DOHH2 (cell line): ENCODE data around the gene SLC35F2.

Source experiments
- CTCF ChIP-seq: fragments of 200-600 bp; sonication (generic); IDR thresholded peaks from one replicate; pipeline ENCODE4 v1.5.1; 2014; ENCODE audit warnings: antibody characterized with exemption, mild to moderate bottlenecking, low read depth, low read length; ENCODE audit not compliant: poor library complexity, severe bottlenecking
- EZH2phosphoT487 ChIP-seq: fragments of 200-600 bp; sonication (generic); IDR thresholded peaks from 2 replicates; pipeline ENCODE4 v1.6.1; 2017; ENCODE audit warnings: borderline replicate concordance, mild to moderate bottlenecking, antibody characterized with exemption, low read length, moderate library complexity, mixed read lengths

- TF ChIP-seq CTCF (no peak), EZH2phosphoT487 (no peak)
Measured at GRCh38 chr11:107776062-107776461, 82.5 kb downstream of the SLC35F2 start.
